GM18502 (cell line): ENCODE results near the gene SESN1.

Experiments used
- ATAC-seq: cut with Tn5 transposase; IDR thresholded peaks from one replicate; pipeline ENCODE4 v1.9.1; 2021; ENCODE audit warnings: mild to moderate bottlenecking; ENCODE audit not compliant: unreplicated experiment, poor library complexity

SESN1 gene

DNA sequence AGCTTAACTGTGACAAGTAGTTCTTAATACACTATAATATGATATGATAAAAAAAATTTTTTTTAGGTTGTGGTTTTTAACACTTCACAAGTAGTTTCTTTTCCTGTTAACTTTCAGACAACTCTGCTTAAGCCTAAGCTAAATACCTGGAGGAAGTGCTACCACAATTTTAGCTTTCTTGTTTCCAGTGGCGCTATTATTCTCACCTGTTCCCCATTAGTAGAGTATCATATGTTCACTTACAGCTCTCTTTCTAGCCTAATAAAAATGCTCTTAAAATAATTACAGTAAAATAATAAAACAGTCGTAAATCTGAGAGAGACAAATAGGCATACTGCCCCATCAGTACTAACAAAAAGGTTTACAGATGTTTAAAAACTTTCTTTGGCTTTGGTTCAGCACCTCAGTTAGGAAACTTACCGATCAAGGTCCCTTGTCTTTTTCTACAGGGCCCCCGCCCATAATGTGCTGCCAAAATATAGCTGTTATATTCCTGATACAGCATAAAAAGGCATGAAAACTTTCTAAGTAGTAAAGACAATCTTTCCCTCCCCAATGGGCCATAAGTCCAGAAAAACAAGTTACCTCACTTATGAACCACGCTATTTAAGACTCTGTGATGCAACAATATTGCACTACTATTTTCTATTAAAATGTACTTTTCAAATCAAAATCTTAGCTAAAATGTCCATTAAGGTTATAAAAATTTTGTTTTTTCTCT is 57.9 kb downstream of the SESN1 start:
- no peak for ATAC-seq

DNA sequence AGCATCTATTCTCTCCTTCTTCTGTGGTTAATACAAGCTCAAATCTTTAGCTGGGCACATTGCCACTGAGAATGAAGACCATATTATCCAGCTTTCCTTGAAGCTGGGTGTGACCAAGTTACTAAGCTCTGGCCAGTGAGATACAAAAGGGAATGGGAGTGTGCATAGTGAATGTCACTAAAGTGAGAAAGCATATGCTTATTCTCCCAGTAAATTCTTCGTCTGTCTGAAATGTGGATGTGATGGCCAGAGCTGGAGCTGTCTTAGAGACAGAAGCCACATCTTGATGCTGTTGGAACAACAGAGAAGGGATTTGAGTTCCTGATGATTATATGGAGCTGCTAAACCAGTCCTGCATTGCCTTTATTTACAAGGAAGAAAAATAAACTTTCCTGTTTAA is 60.1 kb downstream of the SESN1 start:
- ATAC-seq: no peak

DNA sequence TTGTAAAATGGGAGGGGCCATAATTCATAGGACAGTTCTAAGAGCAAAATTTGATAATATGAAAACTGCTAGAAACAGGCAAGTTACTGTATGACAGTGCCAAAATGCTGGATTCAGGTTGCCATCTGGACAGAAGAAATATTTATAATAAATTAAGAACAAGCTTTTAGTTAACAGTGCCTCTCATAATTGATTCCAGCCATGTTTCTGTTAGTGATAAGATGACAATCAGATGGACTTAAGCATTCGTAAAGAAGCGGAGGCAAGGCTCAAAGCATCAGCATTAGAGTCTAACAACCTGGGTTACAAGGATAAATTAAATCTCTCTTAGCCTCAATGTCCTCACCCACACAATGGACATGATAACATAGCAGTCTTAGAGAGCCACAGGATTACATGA is 61.0 kb downstream of the SESN1 start:
- ATAC-seq: no peak

DNA sequence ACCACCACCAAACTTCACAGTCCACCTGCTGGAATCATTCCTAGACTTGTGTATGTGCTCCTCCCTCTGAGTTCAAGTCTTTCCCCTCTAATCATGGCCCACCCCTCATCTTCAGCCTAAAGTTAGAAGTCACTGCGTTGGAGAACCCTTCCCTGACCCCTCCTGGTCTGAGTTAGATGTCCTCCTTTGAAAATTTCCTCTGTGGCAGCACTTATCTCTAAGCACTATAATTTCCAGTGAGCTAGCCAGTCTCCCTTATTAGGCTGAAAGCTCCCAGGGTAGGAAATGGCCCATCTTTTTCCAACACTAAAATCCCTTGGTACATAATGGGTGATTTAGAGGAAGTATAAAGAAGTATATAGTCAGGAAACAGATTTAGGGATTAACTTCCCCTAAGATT is 63.2 kb downstream of the SESN1 start:
- no peak for ATAC-seq

DNA sequence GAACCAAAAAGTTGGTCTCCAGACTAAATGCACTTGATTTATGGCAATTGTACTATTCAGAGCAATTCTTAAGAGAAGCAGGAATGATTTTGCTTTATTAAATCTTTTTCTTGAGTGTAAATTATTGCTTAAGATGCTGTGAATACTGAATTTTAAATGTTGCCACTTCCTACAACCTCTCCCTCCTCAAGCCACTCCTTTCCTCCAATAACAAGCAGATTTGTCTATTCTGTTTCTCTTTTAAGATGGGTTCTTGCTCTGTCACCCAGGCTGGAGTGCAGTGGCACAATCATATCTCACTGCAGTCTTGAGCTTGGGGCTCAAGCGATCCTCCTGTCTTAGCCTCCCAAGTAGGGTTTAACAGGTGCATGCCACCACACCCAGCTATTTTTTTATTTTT is 65.3 kb downstream of the SESN1 start:
- ATAC-seq: no peak

DNA sequence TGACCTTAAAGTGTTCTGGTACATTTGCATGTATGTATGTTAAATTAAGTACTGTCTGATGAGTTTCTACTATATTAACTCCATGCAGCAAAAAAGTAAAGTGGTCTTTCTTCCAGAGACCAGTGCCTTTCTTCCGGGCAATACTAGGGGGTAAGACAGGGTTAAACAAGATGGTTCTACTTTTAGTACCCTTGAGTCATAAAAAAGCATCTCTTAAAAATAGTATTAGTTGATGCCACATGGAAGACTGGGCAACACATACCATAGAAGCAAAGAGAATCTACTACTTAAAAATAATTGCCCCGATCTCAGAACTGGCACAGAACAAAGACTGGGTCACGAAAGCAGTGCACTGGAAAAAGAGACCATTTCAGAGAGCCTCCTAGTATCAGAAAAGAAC is 66.2 kb downstream of the SESN1 start:
- ATAC-seq: no peak

DNA sequence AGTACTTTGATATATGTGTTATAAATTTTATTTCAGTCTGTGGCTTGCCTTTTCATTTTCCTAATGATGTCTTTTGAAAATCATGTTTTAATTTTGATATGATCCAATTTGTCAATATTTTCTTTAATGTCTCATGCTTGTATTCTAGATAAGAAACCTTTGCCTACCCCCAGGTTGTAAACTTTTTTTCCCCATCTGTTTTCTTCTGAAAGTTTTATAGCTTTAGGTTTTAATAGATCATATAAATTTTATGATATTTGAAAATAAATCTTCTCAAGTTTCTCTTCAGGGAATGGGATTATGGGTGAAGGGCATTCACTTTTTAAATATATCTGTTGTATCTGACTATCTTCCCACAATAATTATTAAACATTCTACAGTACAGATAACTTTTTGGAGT is 66.7 kb downstream of the SESN1 start:
- no peak for ATAC-seq

DNA sequence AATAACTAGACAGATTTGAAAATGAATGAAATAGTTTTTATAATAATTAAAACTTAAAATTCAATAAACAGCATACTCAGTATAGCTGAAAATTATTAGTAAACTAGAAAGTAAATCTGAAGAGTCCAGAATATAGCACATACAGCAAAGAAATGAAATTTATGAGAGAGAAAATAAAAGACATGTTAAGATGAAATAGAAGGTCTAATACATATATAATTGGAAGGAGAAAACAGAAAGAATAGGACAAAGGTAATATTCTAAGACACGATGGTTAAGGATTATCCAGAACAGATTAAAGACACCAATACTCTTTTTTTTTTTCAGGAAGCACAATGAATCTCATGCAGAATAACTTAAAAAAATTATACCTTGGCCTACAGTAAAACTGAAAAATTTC is 69.0 kb downstream of the SESN1 start:
- ATAC-seq: no peak

DNA sequence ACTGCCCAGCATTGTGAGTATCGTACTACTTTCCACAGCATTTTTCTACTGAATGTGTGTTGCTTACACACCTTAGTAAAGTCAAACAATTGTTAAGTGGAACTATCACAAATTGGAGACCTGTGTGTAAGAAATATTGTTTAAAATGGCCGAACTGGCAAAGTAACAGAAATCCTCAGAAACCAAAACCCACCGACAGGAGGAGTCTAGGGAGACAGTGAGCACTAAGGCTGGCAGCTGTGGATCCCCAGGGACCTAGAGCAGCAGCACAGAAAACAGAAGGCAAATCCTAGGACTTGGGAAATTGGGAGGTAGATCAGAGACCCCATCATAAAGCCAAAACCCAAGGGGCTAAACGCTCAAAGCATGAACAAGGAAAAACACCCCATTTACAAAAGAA is 69.9 kb downstream of the SESN1 start:
- ATAC-seq: no peak

DNA sequence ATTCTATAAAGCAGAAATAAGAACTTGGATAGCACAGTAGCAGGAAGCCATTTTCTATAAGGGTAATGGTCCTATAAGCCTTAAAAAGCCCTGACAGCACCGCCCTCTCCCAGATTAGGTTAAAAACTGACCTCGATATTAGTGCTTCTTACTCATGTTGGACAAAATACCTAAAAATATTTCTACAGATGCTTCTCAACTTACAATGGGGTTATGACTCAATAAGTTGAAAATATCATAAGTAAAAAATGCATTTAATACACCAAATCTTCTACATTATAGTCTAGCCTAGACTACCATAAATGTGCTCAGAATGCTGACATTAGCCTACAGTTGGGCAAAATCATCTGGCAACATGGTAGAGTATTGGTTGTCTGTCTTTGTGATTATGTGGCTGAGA is 70.3 kb downstream of the SESN1 start:
- ATAC-seq: no peak

DNA sequence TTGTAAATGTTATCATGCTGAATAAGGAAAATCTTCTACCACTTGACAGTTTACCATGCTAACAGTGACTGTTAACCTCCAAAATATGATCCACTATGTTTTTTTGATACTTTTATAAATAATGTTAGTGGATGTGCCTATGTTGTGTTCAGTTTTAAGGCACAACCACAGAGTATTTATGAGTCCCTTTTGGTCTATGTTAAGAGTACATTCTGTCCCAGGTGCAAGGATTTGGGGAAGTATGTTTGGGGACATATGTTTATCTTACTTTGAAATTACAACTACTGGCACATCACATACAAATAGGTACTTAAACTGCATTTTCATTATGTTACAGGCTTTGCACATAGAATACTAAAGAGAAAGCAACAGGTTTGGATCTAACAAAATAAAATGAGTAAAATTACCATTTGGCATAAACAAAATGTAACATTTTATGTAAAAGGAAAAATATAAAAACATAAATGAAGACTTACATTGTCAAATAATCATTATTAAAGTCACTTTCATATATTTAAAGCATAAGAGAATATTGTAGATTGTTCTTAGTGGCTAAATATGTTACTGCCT is 71.2 kb downstream of the SESN1 start:
- no peak for ATAC-seq

DNA sequence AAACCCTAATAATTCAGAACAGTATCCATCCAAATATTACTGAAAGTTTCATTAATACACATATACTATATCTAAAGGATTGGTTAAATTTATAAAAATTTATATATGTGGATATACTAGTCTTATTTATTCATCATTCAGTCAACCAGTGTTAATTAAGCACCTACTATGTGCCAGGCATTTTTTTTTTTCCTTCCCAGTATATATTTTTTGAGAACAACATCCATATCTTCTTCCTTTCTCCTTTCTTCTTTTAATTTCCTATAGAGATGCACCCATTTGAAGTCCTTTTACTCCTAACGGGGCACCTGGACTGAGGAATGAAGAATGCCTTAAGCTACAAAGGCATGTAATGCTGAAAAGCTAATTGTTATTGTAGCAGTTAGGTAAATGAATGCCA is 72.8 kb downstream of the SESN1 start:
- ATAC-seq: no peak

DNA sequence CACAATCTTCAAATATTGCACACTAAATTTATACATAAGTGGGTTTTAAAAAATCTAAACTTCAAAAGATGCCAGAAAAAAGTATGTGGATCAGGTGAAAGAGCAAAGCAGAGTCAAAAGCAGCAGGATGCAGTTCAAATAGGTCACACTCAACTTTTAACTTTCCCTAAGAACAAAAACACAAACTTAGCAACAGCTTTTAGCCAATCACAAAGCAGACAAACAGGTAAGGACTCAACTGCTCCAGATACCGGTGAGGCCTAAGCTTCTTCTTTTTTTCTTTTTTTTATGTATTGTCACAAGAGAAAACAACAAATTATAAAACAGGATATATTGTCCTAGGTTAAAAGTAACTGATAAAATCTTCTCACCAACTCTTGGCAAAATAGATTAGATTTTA is 74.7 kb downstream of the SESN1 start:
- ATAC-seq: no peak

DNA sequence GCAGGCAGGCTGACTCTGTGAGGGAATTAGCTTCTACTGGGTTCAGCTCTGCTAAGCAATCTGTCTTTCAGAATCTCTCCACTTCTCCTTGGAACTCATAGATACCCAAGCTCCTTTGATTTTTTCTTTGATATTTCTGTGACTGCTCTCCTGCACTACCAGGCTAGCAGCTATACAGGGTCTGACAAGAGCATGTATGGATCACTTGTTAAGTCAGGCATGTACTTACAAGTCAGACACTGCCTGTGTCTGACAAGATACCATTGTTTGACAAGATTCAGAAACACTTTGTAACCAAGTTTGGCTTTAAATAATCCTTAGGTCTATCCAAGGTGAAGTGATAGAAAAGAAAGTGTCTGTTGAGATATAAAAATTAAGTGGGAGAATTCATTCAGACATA is 79.5 kb downstream of the SESN1 start:
- no peak for ATAC-seq

DNA sequence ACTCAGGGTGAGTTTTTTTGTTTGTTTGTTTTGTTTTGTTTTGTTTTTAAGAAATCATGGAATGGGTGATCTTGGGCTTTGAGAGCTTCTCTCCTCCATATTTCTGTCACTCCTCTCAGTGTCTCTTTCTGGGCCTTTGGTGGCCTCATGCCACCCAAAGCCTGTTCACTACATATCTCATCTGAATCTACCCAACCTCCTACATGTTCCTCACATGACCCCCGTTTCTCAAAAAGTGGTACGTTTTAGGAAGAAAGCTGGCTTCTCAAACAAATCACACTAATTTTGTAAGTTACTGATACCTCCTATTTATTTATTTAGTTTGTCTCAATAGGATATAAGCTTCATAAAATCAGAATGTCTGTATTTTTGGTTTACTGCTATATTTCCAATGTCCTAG is 80.0 kb downstream of the SESN1 start:
- ATAC-seq: no peak

DNA sequence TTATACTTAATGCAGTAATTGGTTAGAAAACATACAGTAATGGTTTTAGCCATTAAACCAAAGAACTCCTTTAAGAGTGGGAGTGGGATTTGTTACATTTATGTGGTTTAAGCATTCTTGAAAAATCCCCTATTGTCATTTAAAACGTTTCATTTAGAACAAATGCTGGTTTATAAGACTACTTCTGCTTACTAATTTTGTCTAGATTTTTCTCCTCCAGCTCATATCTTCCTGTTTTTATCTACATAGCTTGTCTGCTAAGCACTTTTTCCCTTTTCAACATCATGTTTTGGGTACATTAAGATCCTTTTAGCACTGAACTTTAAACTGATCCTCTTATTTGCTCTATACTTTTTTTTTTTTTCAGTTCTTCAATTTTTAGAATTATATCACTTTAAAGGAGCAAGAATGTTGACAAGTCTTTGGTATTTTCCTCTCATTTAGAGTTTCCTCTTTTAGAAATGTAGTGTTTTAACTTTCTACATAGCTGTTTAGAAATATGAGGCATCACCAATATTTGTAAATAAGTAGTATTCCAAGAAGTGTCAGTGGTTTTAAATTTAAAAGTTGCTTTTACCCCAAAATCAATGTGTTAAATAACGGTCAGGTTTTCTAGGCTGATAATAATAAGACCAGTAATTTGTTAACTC is 80.9 kb downstream of the SESN1 start:
- no peak for ATAC-seq

DNA sequence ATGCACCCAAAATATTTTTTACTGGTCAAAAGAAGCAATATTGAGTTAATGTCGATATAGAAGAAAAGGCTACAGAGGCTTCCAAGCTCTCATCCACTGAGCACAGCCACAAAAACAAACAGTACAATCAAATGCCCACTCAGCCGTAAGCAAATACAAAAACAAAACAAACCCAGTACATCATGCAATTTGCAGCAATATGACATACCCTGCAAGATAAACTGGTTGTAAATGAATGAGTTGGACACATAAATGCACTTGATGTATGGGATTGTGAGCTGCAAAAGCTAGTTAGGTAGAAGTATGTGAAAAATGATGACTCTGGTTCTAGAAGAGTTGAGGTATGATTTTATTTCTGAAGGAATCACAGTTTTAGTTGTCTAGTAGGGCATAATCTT is 83.9 kb downstream of the SESN1 start:
- no peak for ATAC-seq

DNA sequence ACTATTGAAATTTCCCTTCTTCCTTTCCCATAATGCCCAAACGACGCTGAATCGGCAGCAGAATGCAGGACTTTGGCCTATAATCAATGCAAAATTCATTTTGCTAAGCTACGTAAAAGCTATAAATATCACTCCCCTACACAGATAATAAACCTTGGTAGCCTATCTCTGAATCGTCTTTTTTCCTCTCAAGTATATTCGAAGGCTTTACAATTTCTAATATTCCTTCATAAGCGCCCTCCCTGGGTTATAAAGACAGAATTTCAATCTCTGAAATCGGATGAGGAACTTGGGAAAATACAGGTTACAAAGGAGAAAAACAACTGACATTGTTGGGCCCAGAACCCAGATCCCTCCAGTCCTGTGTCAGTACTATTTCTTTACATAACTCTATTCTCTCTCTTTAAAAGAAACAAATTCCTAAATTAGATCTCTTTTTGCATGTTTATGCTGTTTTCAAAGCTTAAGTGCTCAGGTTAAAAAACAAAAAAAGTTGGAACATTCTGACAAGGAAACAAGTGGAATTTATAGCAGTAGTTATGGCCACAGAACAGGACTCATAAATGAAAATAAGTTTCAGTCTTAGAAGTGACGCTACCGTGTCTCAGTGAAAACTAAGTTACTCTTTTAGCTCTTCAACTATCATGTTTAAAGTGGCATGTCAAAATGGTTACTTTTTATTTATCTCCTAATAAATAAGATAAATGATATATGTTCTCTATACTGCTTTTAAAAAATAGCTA is 84.5 kb downstream of the SESN1 start:
- ATAC-seq: no peak

DNA sequence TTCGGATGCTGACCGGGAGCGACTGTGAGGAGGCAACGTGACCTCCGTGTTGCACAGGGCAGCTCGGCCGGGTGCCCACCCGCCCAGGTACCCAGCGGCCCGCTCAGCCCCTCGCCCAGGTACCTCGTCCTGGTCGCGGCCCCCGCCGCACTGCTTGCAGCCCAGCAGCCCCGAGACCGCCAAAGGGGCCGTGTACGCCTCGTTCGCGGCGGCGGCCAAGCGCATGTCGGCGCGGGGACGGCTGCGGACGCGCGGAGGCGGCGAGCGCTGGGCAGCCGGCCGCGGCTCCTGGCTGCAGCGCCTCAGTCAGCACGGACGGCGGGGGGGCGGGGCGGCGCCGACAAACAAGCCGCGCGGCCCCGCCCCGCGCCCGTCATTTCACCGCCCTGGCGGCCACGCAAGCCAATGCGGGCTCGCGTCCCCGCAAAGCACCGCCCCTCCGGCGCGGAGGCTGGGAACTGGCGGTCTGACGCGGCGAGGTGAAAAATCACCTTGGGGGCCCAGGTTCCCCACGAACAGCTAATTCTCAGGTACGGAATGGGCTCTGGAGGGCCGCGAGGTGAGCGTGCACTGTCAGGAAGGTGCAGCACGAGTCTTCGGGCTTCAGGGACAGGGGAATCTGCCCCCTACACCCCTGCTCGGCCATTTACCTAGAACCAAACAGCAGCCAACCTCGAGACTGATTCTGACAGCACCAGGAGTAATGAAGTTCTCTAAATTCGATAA is 85.2 kb downstream of the SESN1 start:
- peak; percentile 94 for ATAC-seq

DNA sequence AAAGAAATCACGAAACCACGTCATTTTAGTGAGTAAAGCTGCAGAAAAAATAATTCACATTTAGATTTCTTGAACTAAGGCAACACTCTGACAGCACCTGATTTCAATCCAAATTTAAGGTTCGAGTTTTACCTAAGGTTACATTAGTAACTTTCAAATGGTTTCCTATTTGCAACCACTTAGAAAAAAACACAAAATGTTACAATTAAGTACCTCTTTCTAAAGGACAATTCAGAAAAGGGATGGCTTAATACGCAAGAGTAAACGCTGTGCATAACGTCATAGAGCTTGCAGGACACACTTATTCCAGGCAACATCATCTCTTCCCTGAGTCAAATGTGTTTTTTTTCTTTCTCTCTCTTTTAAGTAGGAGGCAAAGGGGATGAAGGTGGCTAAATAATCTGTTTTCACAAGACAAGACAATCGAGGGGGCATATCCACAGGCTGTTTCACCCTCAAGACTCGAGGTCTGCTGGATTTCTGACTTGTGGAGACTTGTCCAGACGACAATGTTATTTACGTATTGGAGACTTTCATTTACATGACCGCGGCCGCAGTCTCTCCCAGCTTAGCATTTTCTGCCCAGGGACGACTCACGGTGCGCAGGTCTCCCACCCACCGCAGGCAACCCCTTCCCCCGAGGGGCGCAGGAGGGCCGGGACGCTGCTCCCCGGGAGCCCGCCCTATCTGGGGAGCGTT is 86.0 kb downstream of the SESN1 start:
- ATAC-seq: peak; percentile 33
